MCF 10A (cell line): Measurements from ENCODE around the gene NFASC. TPM values are rescaled to one million over a fixed set of nuclear protein-coding genes. Genes with fewer than 3 reads are reported as not detected.

Source experiments
- BruUV-seq: library from RNA; stranded (reverse); fragments of 400-500 nt; replicated peaks from 2 replicates; lab custom pipeline; 2021; lab: Mats Ljungman, UMichigan
- CTCF ChIA-PET: fragments of 300-600 bp; sonication (Branson Sonifier 250); formaldehyde crosslinking; extraction: SDS; loops from one replicate; lab custom pipeline; 2021; ENCODE audit warnings: antibody characterized with exemption, inconsistent platforms; lab: Yijun Ruan, JAX
- POLR2A ChIA-PET: fragments of 300-600, 350-650 bp; sonication (Branson Sonifier 250); formaldehyde crosslinking; extraction: SDS; loops from one replicate; lab custom pipeline; 2020; ENCODE audit warnings: antibody characterized with exemption, inconsistent platforms; lab: Yijun Ruan, JAX
- DNase-seq: peaks from one replicate; pipeline ENCODE4 v3.0.0-alpha.2; 2018; ENCODE audit not compliant: unreplicated experiment
- H3K27ac Mint-ChIP-seq: one replicate; pipeline ENCODE4 v1.8.0; 2022; ENCODE audit warnings: mild to moderate bottlenecking, low read depth, mixed read lengths; ENCODE audit not compliant: unreplicated experiment
- H3K27me3 Mint-ChIP-seq: one replicate; pipeline ENCODE4 v1.8.0; 2022; ENCODE audit warnings: mixed read lengths; ENCODE audit not compliant: insufficient read depth, unreplicated experiment
- H3K36me3 Mint-ChIP-seq: one replicate; pipeline ENCODE4 v1.8.0; 2022; ENCODE audit warnings: mild to moderate bottlenecking, moderate library complexity, mixed read lengths; ENCODE audit not compliant: insufficient read depth, unreplicated experiment
- H3K4me1 Mint-ChIP-seq: one replicate; pipeline ENCODE4 v1.8.0; 2022; ENCODE audit warnings: mixed read lengths; ENCODE audit not compliant: insufficient read depth, unreplicated experiment
- H3K4me3 Mint-ChIP-seq: one replicate; pipeline ENCODE4 v1.8.0; 2022; ENCODE audit warnings: mild to moderate bottlenecking, moderate library complexity, mixed read lengths; ENCODE audit not compliant: unreplicated experiment
- H3K9me3 Mint-ChIP-seq: one replicate; pipeline ENCODE4 v1.8.0; 2022; ENCODE audit warnings: mixed read lengths; ENCODE audit not compliant: unreplicated experiment
- CTCF ChIP-seq: fragments of 200-600 bp; IDR thresholded peaks from one replicate; pipeline ENCODE4 v1.8.0; 2022; ENCODE audit warnings: antibody characterized with exemption, mild to moderate bottlenecking; ENCODE audit not compliant: unreplicated experiment
- intact Hi-C: fragments of 100-400 bp; cut with micrococcal nuclease; formaldehyde crosslinking; loops from 2 replicates; pipeline ENCODE4 v1.14.1; 2022
- total RNA-seq: library from RNA; stranded (reverse); gene quantifications from 2 replicates; pipeline ENCODE4 v1.2.3, GENCODE V29; 2022

Gene NFASC
- total RNA-seq, 1 experiment from 2014 or later = 0.98 TPM

DNA sequence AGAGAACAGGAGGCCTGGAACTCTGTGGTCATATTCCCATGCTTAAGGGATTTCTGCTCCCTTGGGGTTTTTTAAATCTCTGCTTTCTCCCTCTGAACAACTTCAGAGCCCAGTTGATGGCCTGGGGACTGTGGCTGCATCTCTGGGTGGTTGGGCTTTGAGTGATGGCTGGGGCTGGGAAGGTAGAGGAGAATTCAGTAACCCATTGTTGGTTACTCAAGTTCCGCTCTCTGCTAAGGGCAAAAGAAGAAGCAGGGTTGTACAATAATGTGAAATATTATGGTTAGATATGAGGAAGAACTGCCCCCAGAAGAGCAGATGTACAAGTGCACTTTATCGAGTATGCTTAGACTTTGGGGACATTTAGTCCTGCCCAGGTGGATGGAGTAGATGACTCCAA is 100.3 kb downstream of the NFASC start:
- H3K27ac Mint-ChIP-seq = no peak overlapping the region
- POLR2A ChIA-PET = no interaction called here
- CTCF ChIA-PET = interaction anchor here (0.7 to 8.6 kb wide), 6 partner anchors 29 to 284 kb away, joined by 3 to 272 read pairs (median 5); no protein-coding TSS in a partner anchor
- no peak for TF ChIP-seq CTCF
- intact Hi-C loops = no loop called here
- no peak for DNase-seq
- H3K27me3 Mint-ChIP-seq = peaks cover 86% of the 10 kb centered on the region
- no peak overlapping the region for H3K4me3 Mint-ChIP-seq
- BruUV-seq = no TSS peak
- no peaks in the 10 kb centered on the region for H3K9me3 Mint-ChIP-seq
- peaks cover 8% of the 10 kb centered on the region for H3K4me1 Mint-ChIP-seq
- no peaks in the 10 kb centered on the region for H3K36me3 Mint-ChIP-seq

DNA sequence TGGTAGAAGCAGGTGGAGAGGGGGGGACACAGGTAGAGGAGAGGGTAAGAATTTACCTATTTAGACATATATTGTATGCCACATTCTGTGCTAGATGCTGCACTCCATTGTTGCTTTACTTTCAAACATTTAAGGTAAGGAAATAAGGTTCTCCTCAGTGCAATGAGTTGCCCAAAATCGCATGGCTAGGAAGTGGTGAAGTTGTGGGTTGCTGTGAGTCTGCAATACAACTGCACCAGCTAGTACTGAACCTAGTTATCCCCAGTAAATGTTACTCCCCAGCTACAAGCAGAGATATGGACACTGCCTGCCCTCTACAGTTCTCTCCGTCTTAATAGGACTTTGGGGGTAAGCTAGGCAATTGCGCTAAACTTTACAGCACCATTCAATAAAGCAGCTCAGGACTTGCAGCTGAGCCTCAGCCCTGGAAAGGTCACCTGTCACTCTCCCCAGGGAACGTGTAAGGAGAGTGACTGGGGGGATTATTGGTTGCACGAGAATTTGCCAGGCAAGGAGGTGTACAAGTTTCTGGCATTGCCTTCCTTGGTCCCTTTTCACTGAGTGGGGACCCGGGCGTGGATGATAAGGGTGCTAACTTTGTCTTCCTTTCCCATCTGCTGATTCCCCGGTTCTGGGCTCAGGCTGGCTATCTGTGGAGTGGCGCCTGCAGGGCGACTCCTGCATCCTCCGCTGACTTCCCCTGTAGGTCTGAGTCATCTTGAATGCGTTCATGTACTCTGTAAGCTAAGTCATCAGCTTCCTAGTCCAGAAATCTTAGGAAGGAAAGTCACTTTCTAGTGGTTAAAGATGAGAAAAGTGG is 101.1 kb downstream of the NFASC start:
- no peaks in the 10 kb centered on the region for H3K36me3 Mint-ChIP-seq
- intact Hi-C loops = no loop called here
- ChIA-PET POLR2A (interaction anchor here (1.1 kb wide), 1 partner anchor 13 kb away, joined by 3 read pairs; no protein-coding TSS in a partner anchor), CTCF (interaction anchor here (0.6 to 8.6 kb wide), 17 partner anchors 9 to 477 kb away, joined by 3 to 272 read pairs (median 4); no protein-coding TSS in a partner anchor)
- BruUV-seq = no TSS peak
- peaks cover 8% of the 10 kb centered on the region for H3K4me1 Mint-ChIP-seq
- H3K4me3 Mint-ChIP-seq = no peak overlapping the region
- H3K27me3 Mint-ChIP-seq = peaks cover 80% of the 10 kb centered on the region
- DNase-seq = peak; percentile 58
- no peak for TF ChIP-seq CTCF
- H3K27ac Mint-ChIP-seq = no peak overlapping the region
- H3K9me3 Mint-ChIP-seq = no peaks in the 10 kb centered on the region

- H3K27ac Mint-ChIP-seq = no peak overlapping the region
- TF ChIP-seq CTCF = no peak
- ChIA-PET CTCF (interaction anchor here (0.6 to 8.6 kb wide), 17 partner anchors 10 to 475 kb away, joined by 3 to 272 read pairs (median 4); no protein-coding TSS in a partner anchor), POLR2A (interaction anchor here (1.1 kb wide), 1 partner anchor 14 kb away, joined by 3 read pairs; no protein-coding TSS in a partner anchor)
- H3K9me3 Mint-ChIP-seq = no peaks in the 10 kb centered on the region
- no peaks in the 10 kb centered on the region for H3K36me3 Mint-ChIP-seq
- H3K27me3 Mint-ChIP-seq = peaks cover 73% of the 10 kb centered on the region
- no TSS peak for BruUV-seq
- intact Hi-C loops = no loop called here
- H3K4me3 Mint-ChIP-seq = no peak overlapping the region
- no peak for DNase-seq
- H3K4me1 Mint-ChIP-seq = peaks cover 8% of the 10 kb centered on the region
Observed at GRCh38 chr1:204972426-204972825, 101.8 kb downstream of the NFASC start.

DNA sequence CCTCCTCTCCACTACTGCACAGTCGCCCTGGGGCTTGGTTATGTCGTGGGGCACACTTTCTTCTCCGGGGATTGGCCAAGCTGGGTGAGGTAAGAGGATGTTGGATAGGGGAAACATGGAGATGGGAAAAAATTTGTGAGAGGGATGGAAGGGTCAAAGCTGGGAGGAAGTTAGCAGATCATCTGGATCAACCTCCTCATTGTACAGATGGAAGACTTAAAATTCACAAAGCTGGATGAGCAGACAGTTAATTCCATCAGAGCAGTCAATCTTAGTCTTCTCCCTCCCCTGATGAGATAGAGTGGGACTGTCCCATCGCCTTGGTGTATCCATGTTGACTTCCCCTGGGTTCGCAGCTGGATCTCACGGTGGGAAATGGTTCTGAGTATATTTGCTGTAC is 102.8 kb downstream of the NFASC start:
- no peak for TF ChIP-seq CTCF
- Mint-ChIP-seq H3K9me3 (no peaks in the 10 kb centered on the region), H3K4me3 (no peak overlapping the region), H3K27me3 (peaks cover 63% of the 10 kb centered on the region), H3K36me3 (no peaks in the 10 kb centered on the region), H3K27ac (no peak overlapping the region), H3K4me1 (peaks cover 8% of the 10 kb centered on the region)
- POLR2A ChIA-PET = interaction anchor here (0.7 kb wide), 2 partner anchors 88 to 917 kb away, joined by 3 read pairs; no protein-coding TSS in a partner anchor
- intact Hi-C loops = no loop called here
- DNase-seq = no peak
- no TSS peak for BruUV-seq
- CTCF ChIA-PET = interaction anchor here (0.5 to 8.6 kb wide), 22 partner anchors 9 to 410 kb away, joined by 3 to 272 read pairs (median 4); no protein-coding TSS in a partner anchor
